Fibroblast of mammary gland (primary cell): ENCODE data around the gene CXCL8.
A peak's percentile ranks its signal among the peaks of the same experiment; 100 is the strongest.
"Not testable (repeated sequence)": the region's sequence is repeated elsewhere in the genome, so short reads cannot be mapped to it uniquely, and the experiment has no call there.

Experiments
- DNase-seq: peaks from one replicate; pipeline ENCODE4 v3.0.0-alpha.2; 2010; ENCODE audit warnings: low read depth
- H3K4me3 ChIP-seq: 2 replicates; pipeline ENCODE4 v1.5.1; 2011; ENCODE audit warnings: low read depth, mild to moderate bottlenecking, low read length, moderate library complexity; ENCODE audit not compliant: control insufficient read depth
- CTCF ChIP-seq: conservative IDR thresholded peaks from 2 replicates; pipeline ENCODE4 v1.5.1; 2011; ENCODE audit warnings: low read depth, low read length, inconsistent platforms; ENCODE audit not compliant: control insufficient read depth, insufficient read depth

Gene CXCL8

GRCh38 chr4:73761856-73762255 lies 21.5 kb downstream of the CXCL8 start:
- no peak overlapping the region for H3K4me3 ChIP-seq
- no peak for TF ChIP-seq CTCF
- DNase-seq, result no peak

- no peak for TF ChIP-seq CTCF
- no peak for DNase-seq
- H3K4me3 ChIP-seq, result no peak overlapping the region
Measured at GRCh38 chr4:73762409-73762808, 22.0 kb downstream of the CXCL8 start.

GRCh38 chr4:73763877-73764276 lies 23.5 kb downstream of the CXCL8 start:
- no peak overlapping the region for H3K4me3 ChIP-seq
- no peak for DNase-seq
- TF ChIP-seq CTCF, result no peak

GRCh38 chr4:73764513-73764912 lies 24.1 kb downstream of the CXCL8 start:
- TF ChIP-seq CTCF, result no peak
- peak; percentile 90 for DNase-seq
- no peak overlapping the region for H3K4me3 ChIP-seq

- no peak for DNase-seq
- no peak overlapping the region for H3K4me3 ChIP-seq
- no peak for TF ChIP-seq CTCF
Measured at GRCh38 chr4:73765296-73765695, 24.9 kb downstream of the CXCL8 start.

GRCh38 chr4:73770917-73771316 lies 30.5 kb downstream of the CXCL8 start:
- no peak for DNase-seq
- no peak for TF ChIP-seq CTCF
- H3K4me3 ChIP-seq, result no peak overlapping the region

- no peak overlapping the region for H3K4me3 ChIP-seq
- TF ChIP-seq CTCF, result no peak
- DNase-seq, result no peak
Measured at GRCh38 chr4:73772363-73772762, 32.0 kb downstream of the CXCL8 start.

GRCh38 chr4:73774406-73774805 lies 34.0 kb downstream of the CXCL8 start:
- H3K4me3 ChIP-seq, DNase-seq: not testable (repeated sequence)
